HG02970 (cell line): Measurements from ENCODE around the gene SLAMF6.
"Not testable (repeated sequence)": the region's sequence is repeated elsewhere in the genome, so short reads cannot be mapped to it uniquely, and the experiment has no call there.

ENCODE experiments used
- ATAC-seq: cut with Tn5 transposase; IDR thresholded peaks from one replicate; pipeline ENCODE4 v1.9.1; 2021; ENCODE audit warnings: mild to moderate bottlenecking, moderate library complexity, moderate number of reproducible peaks; ENCODE audit not compliant: unreplicated experiment, low FRiP score

SLAMF6 gene

GRCh38 chr1:160522622-160523345 lies at the start of gene SLAMF6:
TSS of gene SLAMF6 (minus strand) at chr1:160523255. CDS start at chr1:160523192, 63 bp downstream.
- ATAC-seq: no peak

GRCh38 chr1:160570840-160571239 lies 47.8 kb upstream of the SLAMF6 start:
- no peak for ATAC-seq

- ATAC-seq: no peak
Observed at GRCh38 chr1:160569806-160570205, 46.8 kb upstream of the SLAMF6 start.

GRCh38 chr1:160567858-160568682 lies 45.0 kb upstream of the SLAMF6 start:
- no peak for ATAC-seq

- no peak for ATAC-seq
Observed at GRCh38 chr1:160567341-160567740, 44.3 kb upstream of the SLAMF6 start.

GRCh38 chr1:160565564-160565963 lies 42.5 kb upstream of the SLAMF6 start:
- no peak for ATAC-seq

GRCh38 chr1:160563230-160563629 lies 40.2 kb upstream of the SLAMF6 start:
- not testable (repeated sequence) for ATAC-seq

- ATAC-seq: not testable (repeated sequence)
Observed at GRCh38 chr1:160562745-160563144, 39.7 kb upstream of the SLAMF6 start.

GRCh38 chr1:160560806-160561205 lies 37.8 kb upstream of the SLAMF6 start:
- no peak for ATAC-seq

GRCh38 chr1:160560045-160560705 lies 37.1 kb upstream of the SLAMF6 start:
- no peak for ATAC-seq

- ATAC-seq: not testable (repeated sequence)
Observed at GRCh38 chr1:160559437-160559836, 36.4 kb upstream of the SLAMF6 start.

- ATAC-seq: no peak
Observed at GRCh38 chr1:160558660-160559380, 35.8 kb upstream of the SLAMF6 start.

GRCh38 chr1:160553778-160554177 lies 30.7 kb upstream of the SLAMF6 start:
- no peak for ATAC-seq

GRCh38 chr1:160552425-160552824 lies 29.4 kb upstream of the SLAMF6 start:
- no peak for ATAC-seq

GRCh38 chr1:160550572-160551034 lies 27.5 kb upstream of the SLAMF6 start:
- no peak for ATAC-seq

GRCh38 chr1:160549665-160550006 lies 26.6 kb upstream of the SLAMF6 start:
- ATAC-seq: no peak

GRCh38 chr1:160548960-160549664 lies 26.1 kb upstream of the SLAMF6 start:
- ATAC-seq: no peak

GRCh38 chr1:160548183-160548582 lies 25.1 kb upstream of the SLAMF6 start:
- no peak for ATAC-seq

- no peak for ATAC-seq
Observed at GRCh38 chr1:160547422-160547821, 24.4 kb upstream of the SLAMF6 start.

GRCh38 chr1:160546942-160547341 lies 23.9 kb upstream of the SLAMF6 start:
- ATAC-seq: no peak
